HUDEP-2 (cell line): ENCODE data around the gene ERMAP.
"Not testable (repeated sequence)": the region's sequence is repeated elsewhere in the genome, so short reads cannot be mapped to it uniquely, and the experiment has no call there.

Source experiments
- DNase-seq, 76 experiments: peaks; one replicate each; lab custom pipeline; 2025; ENCODE audit not compliant: unreplicated experiment in 76 of 76; lab: John Stamatoyannopoulos, UW

The ERMAP gene

DNA sequence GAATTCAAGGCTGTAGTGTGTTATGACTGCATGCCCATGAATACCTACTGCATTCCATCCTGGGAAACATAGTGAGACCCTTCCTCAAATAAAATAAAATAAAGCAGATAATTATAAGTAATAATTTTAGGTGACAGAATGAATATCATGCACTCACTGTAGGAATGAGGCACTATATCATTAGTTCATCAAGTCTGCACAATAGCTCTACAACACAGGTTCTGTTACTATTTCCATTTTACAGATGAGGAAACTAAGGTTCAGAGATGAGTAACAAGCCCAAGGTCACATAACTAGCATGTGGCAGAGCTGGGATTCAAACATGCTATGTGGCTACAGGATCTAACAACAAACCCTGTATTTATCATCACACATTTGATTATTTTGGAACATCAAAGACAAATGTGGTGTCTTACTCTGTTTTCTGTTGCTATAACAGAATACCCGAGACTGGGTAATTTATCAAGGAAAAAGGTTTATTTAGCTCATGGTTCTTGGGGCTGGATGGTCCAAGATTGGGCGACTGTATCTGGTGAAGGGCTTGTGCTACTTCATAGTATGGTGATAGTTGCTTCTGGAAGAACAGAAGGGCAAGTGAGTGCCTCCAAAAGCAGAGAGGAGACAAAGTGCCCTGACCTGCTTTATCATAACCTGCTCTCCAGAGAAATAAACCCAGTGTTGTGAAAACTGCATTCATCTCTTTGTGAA is 24.7 kb downstream of the ERMAP start:
- no peak for DNase-seq

DNA sequence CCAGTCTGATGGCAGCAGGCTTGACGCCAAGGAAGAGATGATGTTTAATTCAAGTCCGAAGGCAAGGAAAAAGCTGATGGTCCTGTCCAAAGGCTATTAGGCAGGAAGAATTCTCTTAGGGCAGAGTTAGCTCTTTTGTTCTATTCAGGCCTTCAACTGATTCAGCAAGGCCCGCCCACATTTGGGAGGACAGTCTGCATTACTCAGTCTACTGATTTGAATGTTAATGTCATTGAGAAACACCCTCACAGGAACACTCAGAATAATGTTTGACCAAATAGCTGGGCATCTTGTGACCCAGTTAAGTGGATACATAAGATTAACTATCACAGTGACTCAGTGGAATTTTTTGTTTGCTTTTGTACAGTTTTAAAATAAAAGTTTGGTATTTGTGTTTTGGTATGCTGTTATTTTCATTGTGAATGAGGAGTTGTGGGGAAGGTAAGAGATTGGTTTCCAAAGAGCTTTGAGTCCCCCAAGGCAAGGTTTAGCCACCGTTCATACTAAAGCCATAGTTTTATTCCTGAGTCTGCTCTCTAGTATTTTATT is 27.7 kb downstream of the ERMAP start:
- DNase-seq, result peak in 17 of 76 experiments; percentile 4 to 29 (median 21)

DNA sequence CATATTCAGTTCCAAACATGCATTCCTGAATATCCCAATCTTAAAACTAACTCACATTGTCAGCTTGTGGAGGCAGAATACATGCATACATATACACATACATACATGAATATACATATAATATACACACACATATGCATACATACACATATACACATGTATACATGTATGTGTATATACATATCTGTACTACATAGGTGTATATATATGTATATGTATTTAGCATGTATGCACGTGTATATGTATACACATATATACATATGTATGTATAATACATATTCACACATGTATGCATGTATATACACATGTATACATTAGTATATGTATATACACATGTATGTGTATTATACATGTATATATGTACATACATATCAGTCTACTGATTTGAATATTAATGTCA is 28.3 kb downstream of the ERMAP start:
- DNase-seq, result peak in 1 of 76 experiments; percentile 27

DNA sequence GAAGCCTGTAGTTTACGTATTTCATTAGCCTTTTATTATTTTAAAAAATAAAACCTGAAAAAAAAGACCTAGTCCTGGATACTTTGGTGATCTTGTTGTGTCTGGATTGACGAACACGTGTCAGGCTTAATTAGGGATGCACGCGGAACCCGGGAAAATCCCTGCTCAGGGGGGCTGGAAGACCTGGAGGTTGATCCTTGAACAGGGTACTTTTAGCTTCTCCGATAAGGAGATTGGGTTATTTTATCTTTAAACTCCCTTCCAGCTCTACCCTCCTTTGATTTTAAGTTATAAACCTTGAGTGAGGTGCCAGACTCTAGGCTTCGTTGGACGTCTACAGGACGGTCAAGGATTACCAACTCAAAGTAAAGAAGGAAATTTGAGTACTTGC is 28.9 kb downstream of the ERMAP start:
- DNase-seq, result no peak

DNA sequence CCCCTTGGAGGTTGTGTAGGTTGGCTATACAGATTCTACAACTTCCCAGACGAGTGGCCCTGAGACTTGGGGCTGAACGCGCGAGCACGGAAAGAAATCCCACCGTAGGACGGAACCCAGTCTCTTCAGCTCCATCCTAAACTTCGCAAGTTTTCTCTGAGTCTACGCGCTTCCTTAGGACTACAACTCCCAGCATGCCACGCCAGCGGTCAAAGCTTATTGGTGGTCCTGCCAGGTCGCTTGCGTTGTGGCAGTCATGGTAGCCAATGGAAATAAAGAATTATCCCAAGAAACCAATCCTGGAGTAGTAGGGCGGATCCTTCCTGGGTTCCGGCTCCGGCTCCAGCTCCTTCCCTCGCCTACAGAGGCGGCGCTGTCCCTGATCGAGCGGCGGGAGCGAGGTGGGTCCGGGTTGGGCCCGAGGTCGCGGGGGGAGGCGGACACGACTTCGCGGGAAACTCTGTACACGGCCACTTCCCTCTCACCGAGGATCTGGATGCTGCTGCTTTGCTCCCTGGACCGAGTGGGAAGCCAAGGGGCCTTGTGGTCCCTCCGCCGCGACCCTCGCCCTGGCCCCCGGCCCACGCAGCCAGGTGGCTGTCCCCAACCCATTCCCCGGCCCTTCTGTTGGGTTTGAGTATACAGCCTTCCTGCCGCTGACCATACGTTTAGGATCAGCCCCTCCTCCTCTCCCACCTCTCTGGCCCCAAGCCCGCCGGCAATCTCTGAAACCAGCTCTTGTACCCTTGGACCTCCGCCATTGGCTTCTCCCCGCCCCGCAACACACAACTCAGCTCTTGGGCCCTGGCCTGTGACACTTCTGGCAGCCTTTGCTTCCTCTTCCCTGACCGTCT is 29.6 kb downstream of the ERMAP start, which contains the start of gene ZNF691:
Gene ZNF691 (plus strand): TSS at position 357 of the 854 bp plus-strand sequence. CDS start 3,046 bp downstream, outside the sequence.
- peak; percentile 21 to 96 (median 89) for DNase-seq

DNA sequence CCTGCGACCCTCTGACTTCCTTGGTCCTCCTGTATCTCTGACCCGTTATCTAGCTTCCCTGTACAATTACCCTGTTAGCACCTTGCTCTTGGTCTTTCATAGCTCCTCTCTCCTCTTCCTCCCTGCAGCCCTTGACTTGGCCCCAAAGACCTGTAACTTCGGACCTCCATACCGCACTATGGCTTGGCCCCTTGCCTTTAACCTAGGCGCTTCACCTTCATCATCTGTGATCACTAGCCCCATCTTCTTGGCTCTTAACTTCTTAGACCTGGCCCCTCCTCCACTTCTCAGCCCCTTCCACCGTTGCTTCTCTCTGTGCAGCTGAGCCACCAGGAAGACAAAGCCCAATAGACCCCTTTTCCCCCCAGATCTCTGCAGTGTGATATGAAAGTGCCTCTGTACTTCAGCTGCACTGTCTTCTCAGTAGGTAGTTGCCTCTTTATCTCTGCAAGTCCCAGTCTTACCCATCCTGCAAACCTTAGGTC is 30.2 kb downstream of the ERMAP start:
- DNase-seq, result no peak

DNA sequence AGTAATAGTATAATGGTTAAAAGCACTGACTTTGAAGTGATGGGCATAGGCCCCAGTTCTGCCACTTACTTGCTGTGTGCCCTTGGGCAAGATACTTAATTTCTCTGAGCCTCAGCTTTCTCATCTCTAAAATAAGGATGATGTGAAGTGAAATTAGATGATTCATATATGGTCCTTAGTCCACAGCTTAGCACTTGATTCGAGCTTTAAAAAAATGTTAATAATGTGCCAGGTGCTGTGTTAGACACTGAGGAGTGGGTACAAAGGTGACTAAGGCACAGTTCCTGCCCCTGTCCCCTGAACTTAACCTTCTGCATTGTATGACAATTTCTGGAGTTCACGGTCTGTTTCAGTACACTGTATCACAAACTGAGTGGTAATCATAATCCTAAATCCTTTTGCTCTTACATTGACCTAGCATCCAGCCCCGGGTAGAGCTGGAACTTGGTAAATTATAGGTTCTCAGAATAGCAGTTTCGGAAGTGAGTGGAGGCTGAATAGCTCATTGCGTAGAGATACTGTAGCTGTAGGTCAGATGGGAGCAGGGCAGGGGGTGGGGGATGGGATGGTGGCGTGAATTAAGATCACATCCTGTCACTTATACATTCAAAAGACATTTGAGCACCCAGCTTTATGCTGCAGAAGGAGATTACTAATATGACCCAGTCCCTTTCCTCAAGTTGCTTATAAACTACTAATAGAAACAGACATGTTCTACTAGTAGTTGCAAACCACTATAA is 31.0 kb downstream of the ERMAP start:
- DNase-seq, result no peak

DNA sequence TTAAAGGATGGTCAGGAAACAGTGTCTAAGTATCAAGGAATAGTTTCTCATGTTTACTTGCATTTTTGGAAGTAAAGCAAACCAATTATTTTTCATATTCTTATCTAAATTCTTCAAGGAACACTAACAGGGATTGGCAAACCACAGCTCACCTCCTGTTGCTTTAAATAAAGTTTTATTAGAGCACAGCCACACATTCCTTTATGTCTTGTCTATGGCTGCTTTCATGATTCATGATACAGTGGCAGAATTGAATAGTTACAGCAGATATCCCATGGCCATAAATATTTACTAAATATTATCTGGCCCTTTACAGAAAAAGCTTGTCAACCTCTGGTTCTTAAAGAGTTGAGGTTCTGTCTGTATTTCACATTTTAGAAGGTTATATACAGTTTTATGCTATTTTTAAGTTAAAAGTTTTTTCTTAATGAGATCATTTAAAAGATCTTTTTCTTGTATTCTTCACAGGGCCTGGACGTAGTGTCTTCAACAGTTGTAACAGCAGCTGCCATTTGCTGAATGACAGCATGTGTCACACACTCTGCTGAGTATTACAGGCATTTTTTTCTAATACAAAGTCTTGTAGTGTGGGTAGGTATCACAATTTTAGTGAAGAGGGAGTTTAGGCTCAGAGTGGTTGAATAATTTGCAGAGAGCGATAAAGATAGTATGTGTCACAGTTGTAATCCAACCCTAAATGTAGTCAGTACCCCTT is 32.1 kb downstream of the ERMAP start:
- DNase-seq, result no peak

DNA sequence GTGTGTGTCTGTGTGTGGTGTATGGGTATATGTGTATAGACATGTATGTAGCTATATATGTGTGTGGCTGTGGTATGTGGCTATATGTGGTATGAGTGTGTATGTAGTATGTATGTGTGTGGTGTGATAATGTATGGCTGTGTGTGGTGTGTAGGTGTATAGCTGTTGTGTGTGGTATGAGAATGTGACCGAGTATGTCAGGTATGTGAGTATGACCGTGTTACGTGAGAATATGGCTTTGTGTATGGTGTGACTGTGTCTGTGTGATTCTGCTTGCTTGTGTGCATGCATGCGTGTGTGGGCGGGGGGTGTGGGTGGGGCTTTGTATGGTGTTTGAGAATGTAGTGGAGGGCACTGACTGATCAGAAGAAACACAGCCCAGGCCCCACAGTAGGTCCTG is 33.0 kb downstream of the ERMAP start:
- DNase-seq, result no peak

DNA sequence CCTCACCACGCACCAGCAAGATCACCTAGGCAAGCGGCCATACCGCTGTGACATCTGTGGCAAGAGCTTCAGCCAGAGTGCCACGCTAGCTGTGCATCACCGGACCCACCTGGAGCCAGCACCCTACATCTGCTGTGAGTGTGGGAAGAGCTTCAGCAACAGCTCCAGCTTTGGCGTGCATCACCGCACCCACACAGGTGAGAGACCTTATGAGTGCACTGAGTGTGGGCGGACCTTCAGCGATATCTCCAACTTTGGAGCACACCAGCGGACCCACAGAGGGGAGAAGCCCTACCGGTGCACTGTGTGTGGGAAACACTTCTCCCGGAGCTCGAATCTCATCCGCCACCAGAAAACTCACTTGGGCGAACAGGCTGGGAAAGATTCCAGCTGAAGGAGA is 34.5 kb downstream of the ERMAP start:
- no peak for DNase-seq

DNA sequence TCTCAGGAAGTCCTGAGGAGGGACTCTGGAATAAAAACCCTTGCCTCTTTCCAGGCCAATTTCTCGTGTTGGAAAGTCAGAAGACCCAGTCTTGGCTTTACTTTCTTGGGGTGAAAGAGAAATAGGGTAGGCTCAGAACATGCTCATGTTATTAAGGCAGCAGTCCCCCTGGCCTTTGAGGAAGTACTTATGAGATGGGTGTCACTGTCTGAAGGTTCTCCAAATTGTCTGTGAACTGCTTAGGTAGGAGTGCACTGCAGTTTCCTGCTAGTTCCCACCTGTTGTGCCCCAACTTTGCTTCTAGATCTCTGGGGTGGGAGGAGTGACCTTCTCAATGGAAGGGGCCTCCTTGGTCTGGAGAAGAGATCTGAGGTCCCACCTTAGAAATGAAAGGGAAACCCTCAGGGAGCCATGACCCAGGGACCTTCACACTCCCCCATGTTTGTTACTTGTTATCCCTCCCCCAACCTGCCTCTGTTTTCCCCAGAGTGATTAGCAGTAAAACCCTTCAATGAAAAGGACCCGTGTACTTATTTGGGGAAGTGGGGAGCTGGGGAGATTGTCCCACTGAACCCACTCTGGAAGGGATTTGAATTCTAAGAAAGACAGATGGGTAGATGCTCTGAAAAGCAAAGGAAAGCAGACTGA is 35.2 kb downstream of the ERMAP start:
- no peak for DNase-seq

DNA sequence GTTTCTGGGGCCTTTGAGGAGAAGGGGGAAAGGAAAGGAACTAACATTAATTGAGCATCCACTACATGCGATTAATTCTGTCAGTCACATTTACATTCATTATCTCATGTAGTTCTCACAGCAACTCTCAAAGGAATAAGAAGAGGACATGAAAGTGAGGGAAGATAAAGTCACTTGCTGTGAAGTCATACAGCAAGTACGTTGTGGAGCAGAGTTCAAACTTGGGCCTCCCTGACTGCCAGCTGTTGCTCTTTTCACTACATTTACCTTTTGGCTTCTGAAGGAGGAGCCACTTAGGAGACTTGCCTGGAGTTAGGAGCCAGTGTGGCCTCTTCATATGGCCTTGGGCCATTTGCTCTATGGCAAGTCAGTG is 35.7 kb downstream of the ERMAP start:
- no peak for DNase-seq

DNA sequence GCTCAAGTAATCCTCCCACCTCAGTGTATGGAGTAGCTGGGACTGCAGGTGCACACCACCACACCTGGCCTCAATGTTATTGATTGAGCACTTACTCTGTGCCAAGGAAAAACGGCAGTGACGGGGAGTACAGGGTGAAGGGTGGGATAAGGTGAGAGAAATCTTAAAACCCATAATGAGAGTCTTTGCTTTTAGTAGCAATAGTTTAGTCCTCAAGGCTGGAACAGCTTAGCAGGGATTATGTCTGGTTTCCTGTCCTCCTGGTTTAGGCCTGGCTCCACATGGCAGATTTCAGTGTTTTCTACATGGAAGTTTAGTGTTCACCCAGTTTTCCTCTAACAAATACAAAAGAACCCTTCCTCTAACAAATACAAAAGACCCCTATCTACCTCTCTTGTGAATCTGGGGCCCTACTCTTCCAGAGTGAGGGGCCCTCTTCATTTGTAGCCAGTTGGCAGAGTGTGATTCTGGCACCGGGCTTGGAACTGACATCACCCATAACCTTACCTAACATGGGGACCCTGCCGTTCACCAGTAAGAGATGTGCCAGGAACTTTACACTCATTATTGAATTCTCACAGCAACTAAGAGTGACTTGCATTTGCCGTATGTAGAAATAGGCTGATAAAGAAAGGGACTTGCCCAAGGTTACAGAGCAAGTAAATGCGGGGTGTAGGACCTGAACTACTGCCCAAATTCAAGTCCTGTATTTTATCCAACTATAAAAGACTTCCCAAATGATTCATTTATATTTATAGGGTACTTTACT is 36.4 kb downstream of the ERMAP start:
- no peak for DNase-seq

DNA sequence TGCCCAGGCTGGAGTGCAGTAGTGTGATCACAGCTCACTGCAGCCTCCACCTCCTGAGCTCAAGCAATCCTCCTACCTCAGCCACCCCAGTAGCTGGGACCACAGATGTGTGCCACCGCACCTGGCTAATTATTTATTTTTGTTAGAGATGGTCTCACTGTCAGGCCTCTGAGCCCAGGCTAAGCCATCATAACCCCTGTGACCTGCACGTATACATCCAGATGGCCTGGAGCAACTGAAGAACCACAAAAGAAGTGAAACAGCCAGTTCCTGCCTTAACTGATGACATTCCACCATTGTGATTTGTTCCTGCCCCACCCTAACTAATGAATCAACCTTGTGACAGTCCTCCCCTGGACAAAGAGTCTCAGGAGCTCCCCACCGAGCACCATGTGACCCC is 39.6 kb downstream of the ERMAP start:
- not testable (repeated sequence) for DNase-seq

DNA sequence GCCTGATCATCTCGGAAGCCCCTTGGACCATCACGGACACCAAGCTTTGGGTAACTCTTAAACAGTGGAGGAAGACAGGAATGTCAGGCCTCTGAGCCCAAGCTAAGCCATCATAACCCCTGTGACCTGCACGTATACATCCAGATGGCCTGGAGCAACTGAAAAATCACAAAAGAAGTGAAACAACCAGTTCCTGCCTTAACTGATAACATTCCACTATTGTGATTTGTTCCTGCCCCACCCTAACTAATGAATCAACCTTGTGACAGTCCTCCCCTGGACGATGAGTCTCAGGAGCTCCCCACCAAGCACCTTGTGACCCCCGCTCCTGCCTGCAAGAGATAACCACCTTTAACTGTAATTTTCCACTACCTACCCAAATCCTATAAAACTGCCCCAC is 42.4 kb downstream of the ERMAP start:
- peak in 1 of 76 experiments; percentile 6 for DNase-seq

DNA sequence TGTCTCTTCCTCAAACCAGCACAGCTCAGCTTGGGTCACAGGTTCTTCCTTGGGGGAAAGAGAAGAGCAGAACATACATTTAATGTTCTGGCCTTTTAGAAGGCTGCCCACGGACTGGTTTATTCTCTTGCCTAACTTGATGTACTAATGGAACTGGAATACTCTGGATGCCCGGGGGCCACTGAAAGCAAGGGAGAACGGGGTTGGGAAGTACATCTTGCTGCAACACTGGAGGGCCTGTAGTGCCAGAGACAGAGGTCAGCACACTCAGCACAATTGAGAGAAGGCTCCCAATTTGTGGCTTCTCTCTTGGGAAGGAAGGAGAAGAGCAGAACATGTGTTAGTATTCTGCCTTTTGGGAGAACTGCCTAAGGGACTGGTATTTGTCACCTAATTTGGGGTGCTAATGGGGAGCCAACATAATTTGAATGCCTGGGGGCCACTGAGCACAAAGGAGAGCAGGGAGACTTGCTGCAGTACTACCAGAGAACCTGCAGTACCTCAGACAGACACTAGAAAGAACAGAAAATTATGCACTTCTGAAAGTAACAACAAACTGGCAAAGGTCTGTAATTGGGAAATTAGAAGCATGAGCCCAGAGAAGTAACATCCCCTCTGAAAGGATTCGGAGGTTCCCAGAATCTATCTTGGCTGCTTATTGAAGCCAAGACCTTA is 43.6 kb downstream of the ERMAP start:
- no peak for DNase-seq

DNA sequence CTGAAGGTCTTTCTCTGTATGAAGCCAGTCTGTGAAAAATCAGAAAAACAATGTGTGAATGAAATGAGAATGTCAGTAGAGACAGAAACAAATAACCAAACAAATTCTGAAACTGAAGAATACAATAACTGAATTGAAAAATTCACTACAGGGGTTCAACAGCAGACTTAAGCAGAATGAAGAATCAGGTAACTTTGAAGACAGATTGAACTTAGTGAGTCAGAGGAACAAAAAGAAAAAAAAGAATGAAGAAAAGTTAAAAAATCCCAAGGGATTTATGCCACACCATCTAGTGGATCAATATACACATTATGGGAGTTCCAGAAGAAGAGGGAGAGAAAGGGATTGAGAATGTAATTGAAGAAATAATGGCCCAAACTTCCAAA is 44.1 kb downstream of the ERMAP start:
- no peak for DNase-seq

DNA sequence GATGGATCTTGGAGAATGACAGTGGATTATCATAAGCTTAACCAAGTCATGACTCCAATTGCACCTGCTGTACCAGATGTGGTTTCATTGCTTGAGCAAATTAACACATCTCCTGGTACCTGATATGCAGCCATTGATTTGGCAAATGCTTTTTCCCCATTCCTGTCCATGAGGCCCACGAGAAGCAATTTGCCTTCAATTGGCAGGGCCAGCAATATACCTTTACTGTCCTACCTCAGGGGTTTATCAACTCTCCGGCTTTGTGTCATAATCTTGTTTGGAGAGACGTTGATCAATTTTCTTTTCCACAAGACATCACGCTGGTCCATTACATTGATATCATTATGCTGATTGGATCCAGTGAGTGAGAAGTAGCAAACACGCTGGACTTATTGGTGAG is 49.6 kb downstream of the ERMAP start:
- no peak for DNase-seq
